Sigmoid colon (tissue), 7 donors: ENCODE data around the gene CROT. TPM values are rescaled to one million over a fixed set of nuclear protein-coding genes. Genes with fewer than 3 reads are reported as not detected.

Experiments used
- DNase-seq: peaks from one replicate; pipeline ENCODE4 v3.0.0-alpha.2; 2019
- H3K27ac ChIP-seq, 4 donors: fragments of 200-600 bp; sonication (generic); one replicate each; pipeline ENCODE4 v1.5.1; 2016 to 2019; ENCODE audit warnings: mild to moderate bottlenecking in 1 of 4
- H3K27me3 ChIP-seq, 3 donors: fragments of 200-600 bp; sonication (generic); one replicate each; pipeline ENCODE4 v1.5.1; 2019; ENCODE audit warnings: mild to moderate bottlenecking in 1 of 3
- H3K36me3 ChIP-seq, 4 donors: fragments of 200-600 bp; sonication (generic); one replicate each; pipeline ENCODE4 v1.5.1; 2016 to 2019
- H3K4me1 ChIP-seq, 4 donors: fragments of 200-600 bp; sonication (generic); one replicate each; pipeline ENCODE4 v1.5.1; 2017 to 2019
- H3K4me3 ChIP-seq, 4 donors: fragments of 200-600 bp; sonication (generic); one replicate each; pipeline ENCODE4 v1.5.1; 2017 to 2019; ENCODE audit warnings: mild to moderate bottlenecking in 2 of 4, moderate library complexity in 1 of 4
- H3K9me3 ChIP-seq, 4 donors: fragments of 200-600 bp in 3 of 4; sonication (generic) in 3 of 4; one replicate each; pipeline versions ENCODE4 v1.5.1 to v1.6.1; 2013 to 2019
- CTCF ChIP-seq, 4 experiments: fragments of 450-650 bp in 3 of 4; fragments of 200-600 bp in 1 of 4; IDR thresholded peaks; one replicate each; pipeline ENCODE4 v1.5.1; 2016 to 2019; ENCODE audit warnings: antibody characterized with exemption in 4 of 4, mild to moderate bottlenecking in 3 of 4, moderate library complexity in 2 of 4
- EP300 ChIP-seq, 4 donors: sonication (generic); formaldehyde crosslinking; IDR thresholded peaks; one replicate each; pipeline ENCODE4 v1.6.1; 2017; ENCODE audit warnings: antibody characterized with exemption in 4 of 4
- POLR2A ChIP-seq, 2 donors: fragments of 450-650 bp; IDR thresholded peaks; one replicate each; pipeline ENCODE4 v1.6.1; 2016; ENCODE audit warnings: antibody characterized with exemption in 2 of 2, mild to moderate bottlenecking in 2 of 2, moderate library complexity in 2 of 2
- POLR2AphosphoS5 ChIP-seq, 4 donors: sonication (generic); formaldehyde crosslinking; IDR thresholded peaks; one replicate each; pipeline ENCODE4 v1.6.1; 2017; ENCODE audit warnings: antibody characterized with exemption in 4 of 4
- WGBS, 2 donors: extraction: QIAGEN DNeasy Blood & Tissue Kit; methylation state at CpG; one replicate each; pipeline ENCODE4 v1.1.7; 2013; 5-methylcytosine and 5-hydroxymethylcytosine counted together
- intact Hi-C: fragments of 100-400 bp; cut with DNase I; formaldehyde crosslinking; loops from one replicate; pipeline ENCODE4 v1.15.1; 2023
- polyA plus RNA-seq, 3 donors: library from polyadenylated mRNA; stranded (reverse); fragments of 200-250 nt; gene quantifications; one replicate each; pipeline ENCODE4 v1.2.3, GENCODE V29; 2013
- total RNA-seq, 4 donors: library from RNA; depleted of rRNA; stranded (reverse); fragments of >200 nt; gene quantifications; one replicate each; pipeline ENCODE4 v1.1.0, GENCODE V29; 2016
- donor health status: healthy with polysubstance abuse.
- donor health status: Bipolar disorder and iron deficiency.
- donor health status: healthy.

The CROT gene
- total and polyA plus RNA-seq, 7 donors = 11.9 to 15.6 (median 13.9) TPM

GRCh38 chr7:87330942-87331341, 14.5 kb upstream of the CROT start:
- Histone ChIP-seq H3K9me3 (peaks cover 11 to 25% (median 21%) of the 10 kb centered on the region in 4 donors), H3K4me3 (no peak overlapping the region), H3K27ac (no peak overlapping the region), H3K4me1 (no peaks in the 10 kb centered on the region), H3K27me3 (no peaks in the 10 kb centered on the region), H3K36me3 (peaks cover 0 to 25% (median 4%) of the 10 kb centered on the region in 4 donors)
- TF ChIP-seq CTCF (IDR thresholded peaks at IDR 0.05) (no peak), POLR2AphosphoS5 (IDR thresholded peaks at IDR 0.05) (no peak), POLR2A (IDR thresholded peaks at IDR 0.05) (no peak), EP300 (IDR thresholded peaks at IDR 0.05) (no peak)
- intact Hi-C loops = no loop called here
- DNase-seq = no peak
- WGBS, 2 donors = 60 to 73% methylated on average over 2 of the region's 2 CpGs

- H3K27me3 ChIP-seq = no peaks in the 10 kb centered on the region
- no peak overlapping the region for H3K27ac ChIP-seq
- H3K9me3 ChIP-seq = peaks cover 11 to 23% (median 21%) of the 10 kb centered on the region in 4 donors
- DNase-seq = no peak
- H3K36me3 ChIP-seq = peaks cover 0 to 25% (median 4%) of the 10 kb centered on the region in 4 donors
- WGBS, 2 donors = 57 to 80% methylated on average over 5 of the region's 5 CpGs
- intact Hi-C loops = no loop called here
- TF ChIP-seq EP300 (IDR thresholded peaks at IDR 0.05) (no peak), CTCF (IDR thresholded peaks at IDR 0.05) (no peak), POLR2AphosphoS5 (IDR thresholded peaks at IDR 0.05) (no peak), POLR2A (IDR thresholded peaks at IDR 0.05) (no peak)
- H3K4me3 ChIP-seq = no peak overlapping the region
- no peaks in the 10 kb centered on the region for H3K4me1 ChIP-seq
These were observed 13.7 kb upstream of the CROT start for GRCh38 chr7:87331687-87332252.

GRCh38 chr7:87332321-87332720, 13.1 kb upstream of the CROT start:
- intact Hi-C loops = no loop called here
- whole genome bisulfite sequencing, 2 donors = 23 to 58% methylated on average over 2 of the region's 2 CpGs
- H3K27ac ChIP-seq = no peak overlapping the region
- DNase-seq = no peak
- peaks cover 11 to 23% (median 16%) of the 10 kb centered on the region in 4 donors for H3K9me3 ChIP-seq
- H3K27me3 ChIP-seq = no peaks in the 10 kb centered on the region
- no peaks in the 10 kb centered on the region for H3K4me1 ChIP-seq
- no peak for TF ChIP-seq CTCF (IDR thresholded peaks at IDR 0.05)
- TF ChIP-seq POLR2AphosphoS5 (IDR thresholded peaks at IDR 0.05) = no peak
- TF ChIP-seq EP300 (IDR thresholded peaks at IDR 0.05) = no peak
- no peak for TF ChIP-seq POLR2A (IDR thresholded peaks at IDR 0.05)
- H3K4me3 ChIP-seq = no peak overlapping the region
- H3K36me3 ChIP-seq = peaks cover 0 to 25% (median 4%) of the 10 kb centered on the region in 4 donors

- no peak overlapping the region for H3K27ac ChIP-seq
These were observed 9.3 kb upstream of the CROT start for GRCh38 chr7:87336136-87336535.

More at GRCh38 chr7:87336136-87336535, 9.3 kb upstream of the CROT start:
- Histone ChIP-seq H3K9me3 (no peaks in the 10 kb centered on the region), H3K4me1 (no peaks in the 10 kb centered on the region), H3K27me3 (no peaks in the 10 kb centered on the region), H3K4me3 (no peak overlapping the region), H3K36me3 (peaks cover 0 to 19% (median 0%) of the 10 kb centered on the region in 4 donors)
- intact Hi-C loops = no loop called here
- DNase-seq = no peak
- WGBS, 2 donors = 27 to 79% methylated on average over 4 of the region's 4 CpGs
- TF ChIP-seq EP300 (IDR thresholded peaks at IDR 0.05) = no peak
- TF ChIP-seq POLR2A (IDR thresholded peaks at IDR 0.05) = no peak
- TF ChIP-seq CTCF (IDR thresholded peaks at IDR 0.05) = no peak
- TF ChIP-seq POLR2AphosphoS5 (IDR thresholded peaks at IDR 0.05) = no peak
